RWPE2 (cell line): Measurements from ENCODE around the gene TMEM11.
"Not testable (repeated sequence)": the region's sequence is repeated elsewhere in the genome, so short reads cannot be mapped to it uniquely, and the experiment has no call there.

Experiments used
- ATAC-seq: fragments of 200-7000 bp; cut with Tn5 transposase; 3 replicates; pipeline ENCODE4 v1.9.1; 2021; ENCODE audit warnings: low read depth
- DNase-seq: peaks from one replicate; pipeline ENCODE4 v3.0.0-alpha.2; 2020; ENCODE audit warnings: low spot score
- H3K27ac ChIP-seq: fragments of 450-650 bp; 2 replicates; pipeline ENCODE4 v1.5.1; 2017; ENCODE audit warnings: mild to moderate bottlenecking; ENCODE audit not compliant: poor library complexity, severe bottlenecking
- H3K27me3 ChIP-seq: fragments of 250-450 bp; sonication (Bioruptor Pico); 2 replicates; pipeline ENCODE4 v1.5.1; 2021; ENCODE audit warnings: mild to moderate bottlenecking, moderate library complexity; ENCODE audit not compliant: insufficient read depth, poor library complexity, severe bottlenecking
- H3K36me3 ChIP-seq: fragments of 250-450 bp; sonication (Bioruptor Pico); 2 replicates; pipeline ENCODE4 v1.5.1; 2020; ENCODE audit warnings: low read depth, mild to moderate bottlenecking, moderate library complexity
- H3K4me1 ChIP-seq: fragments of 250-450 bp; sonication (Bioruptor Pico); 2 replicates; pipeline ENCODE4 v1.5.1; 2021; ENCODE audit warnings: mild to moderate bottlenecking, moderate library complexity; ENCODE audit not compliant: insufficient read depth, poor library complexity, severe bottlenecking
- H3K4me3 ChIP-seq: fragments of 250-450 bp; sonication (Bioruptor Pico); 2 replicates; pipeline ENCODE4 v1.5.1; 2021; ENCODE audit warnings: mild to moderate bottlenecking, moderate library complexity; ENCODE audit not compliant: severe bottlenecking
- H3K9me3 ChIP-seq: fragments of 250-450 bp; sonication (Bioruptor Pico); 2 replicates; pipeline ENCODE4 v1.5.1; 2021; ENCODE audit warnings: mild to moderate bottlenecking, moderate library complexity; ENCODE audit not compliant: severe bottlenecking
- TF ChIP-seq, protein P1 (sequence below): fragments of 450-650 bp; IDR thresholded peaks from one replicate; pipeline ENCODE4 v1.5.1; 2017; ENCODE audit warnings: mild to moderate bottlenecking, moderate library complexity; ENCODE audit not compliant: poor library complexity, severe bottlenecking

The TMEM11 gene

DNA sequence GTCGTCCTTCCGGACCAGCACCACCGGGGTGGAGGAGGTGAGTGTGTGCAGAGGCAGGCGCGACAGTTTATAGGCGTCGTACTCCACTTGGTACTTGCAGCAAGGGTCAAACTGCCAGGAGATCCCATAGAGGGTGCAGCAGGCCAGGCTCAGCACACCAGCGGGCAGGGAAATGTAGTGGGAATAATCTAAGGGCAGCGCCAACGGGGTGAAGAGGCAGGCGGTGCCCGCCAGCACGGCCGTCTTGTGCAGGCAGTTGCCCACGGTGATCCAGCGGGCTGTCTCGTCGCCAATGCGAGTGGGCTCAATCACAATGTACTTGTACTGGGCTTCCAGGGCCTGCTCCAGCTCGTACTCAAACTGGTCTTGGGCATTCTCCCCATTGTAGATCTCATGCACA is 15.6 kb downstream of the TMEM11 start:
- DNase-seq (no peak), ATAC-seq (no peak)
- Histone ChIP-seq H3K27me3 (no peaks in the 10 kb centered on the region), H3K4me3 (no peak overlapping the region), H3K36me3 (peaks cover 26% of the 10 kb centered on the region), H3K4me1 (no peaks in the 10 kb centered on the region), H3K27ac (no peak overlapping the region), H3K9me3 (no peaks in the 10 kb centered on the region)
- TF ChIP-seq, protein P1, sequence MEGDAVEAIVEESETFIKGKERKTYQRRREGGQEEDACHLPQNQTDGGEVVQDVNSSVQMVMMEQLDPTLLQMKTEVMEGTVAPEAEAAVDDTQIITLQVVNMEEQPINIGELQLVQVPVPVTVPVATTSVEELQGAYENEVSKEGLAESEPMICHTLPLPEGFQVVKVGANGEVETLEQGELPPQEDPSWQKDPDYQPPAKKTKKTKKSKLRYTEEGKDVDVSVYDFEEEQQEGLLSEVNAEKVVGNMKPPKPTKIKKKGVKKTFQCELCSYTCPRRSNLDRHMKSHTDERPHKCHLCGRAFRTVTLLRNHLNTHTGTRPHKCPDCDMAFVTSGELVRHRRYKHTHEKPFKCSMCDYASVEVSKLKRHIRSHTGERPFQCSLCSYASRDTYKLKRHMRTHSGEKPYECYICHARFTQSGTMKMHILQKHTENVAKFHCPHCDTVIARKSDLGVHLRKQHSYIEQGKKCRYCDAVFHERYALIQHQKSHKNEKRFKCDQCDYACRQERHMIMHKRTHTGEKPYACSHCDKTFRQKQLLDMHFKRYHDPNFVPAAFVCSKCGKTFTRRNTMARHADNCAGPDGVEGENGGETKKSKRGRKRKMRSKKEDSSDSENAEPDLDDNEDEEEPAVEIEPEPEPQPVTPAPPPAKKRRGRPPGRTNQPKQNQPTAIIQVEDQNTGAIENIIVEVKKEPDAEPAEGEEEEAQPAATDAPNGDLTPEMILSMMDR = no peak

- Histone ChIP-seq H3K9me3 (no peaks in the 10 kb centered on the region), H3K27me3 (no peaks in the 10 kb centered on the region), H3K4me3 (no peak overlapping the region), H3K4me1 (no peaks in the 10 kb centered on the region), H3K36me3 (peaks cover 27% of the 10 kb centered on the region), H3K27ac (no peak overlapping the region)
- DNase-seq (no peak), ATAC-seq (no peak)
- TF ChIP-seq, protein P1 = no peak
Measured at GRCh38 chr17:21196126-21196525, 17.8 kb downstream of the TMEM11 start.

GRCh38 chr17:21194703-21195102 is 19.3 kb downstream of the TMEM11 start:
- Histone ChIP-seq H3K27ac (no peak overlapping the region), H3K27me3 (no peaks in the 10 kb centered on the region), H3K9me3 (no peaks in the 10 kb centered on the region), H3K36me3 (peaks cover 26% of the 10 kb centered on the region), H3K4me3 (no peak overlapping the region), H3K4me1 (no peaks in the 10 kb centered on the region)
- no peak for ATAC-seq
- DNase-seq = no peak
- TF ChIP-seq, protein P1 = no peak

GRCh38 chr17:21194226-21194625 is 19.7 kb downstream of the TMEM11 start:
- no peak overlapping the region for H3K4me3 ChIP-seq
- H3K27ac ChIP-seq = no peak overlapping the region
- H3K9me3 ChIP-seq = no peaks in the 10 kb centered on the region
- no peak for ATAC-seq
- peaks cover 26% of the 10 kb centered on the region for H3K36me3 ChIP-seq
- no peak for DNase-seq
- no peaks in the 10 kb centered on the region for H3K27me3 ChIP-seq
- TF ChIP-seq, protein P1 = no peak
- no peaks in the 10 kb centered on the region for H3K4me1 ChIP-seq

DNA sequence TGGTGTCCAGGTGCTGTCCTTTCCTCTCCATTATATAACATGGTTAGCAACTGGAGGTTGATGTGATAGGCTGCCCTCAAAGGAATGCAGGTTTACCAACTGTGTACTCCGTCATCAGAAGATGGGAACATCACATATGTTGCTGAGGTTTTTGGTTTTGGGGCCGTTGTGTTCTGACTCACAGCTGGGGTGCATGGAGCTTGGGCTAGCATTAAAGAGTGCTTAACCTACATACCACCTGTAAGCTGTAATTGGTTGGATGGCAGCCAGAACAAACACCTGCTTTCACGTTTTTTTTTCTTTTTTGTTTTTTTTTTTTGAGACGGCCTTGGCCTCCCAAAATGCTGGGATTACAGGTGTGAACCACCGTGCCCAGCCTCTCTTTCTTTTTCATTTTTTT is 20.9 kb downstream of the TMEM11 start:
- Histone ChIP-seq H3K27me3 (no peaks in the 10 kb centered on the region), H3K36me3 (peaks cover 18% of the 10 kb centered on the region), H3K4me3 (no peak overlapping the region), H3K9me3 (no peaks in the 10 kb centered on the region), H3K27ac (no peak overlapping the region), H3K4me1 (no peaks in the 10 kb centered on the region)
- TF ChIP-seq, protein P1 = no peak
- ATAC-seq (no peak), DNase-seq (no peak)

- peaks cover 12% of the 10 kb centered on the region for H3K36me3 ChIP-seq
Measured at GRCh38 chr17:21192414-21192813, 21.5 kb downstream of the TMEM11 start.

More at GRCh38 chr17:21192414-21192813, 21.5 kb downstream of the TMEM11 start:
- H3K27ac ChIP-seq, H3K4me3 ChIP-seq, H3K9me3 ChIP-seq, ATAC-seq, H3K4me1 ChIP-seq, DNase-seq, H3K27me3 ChIP-seq: not testable (repeated sequence)
